GM20000 (cell line): ENCODE results near the gene COX11.

Source experiments
- DNase-seq: peaks from one replicate; pipeline ENCODE4 v3.0.0; 2012; ENCODE audit warnings: low spot score
- CTCF ChIP-seq: IDR thresholded peaks from 2 replicates; pipeline ENCODE4 v1.5.1; 2012; ENCODE audit warnings: mild to moderate bottlenecking, control low read depth; ENCODE audit errors: extremely low read depth, missing control alignments

The COX11 gene

DNA sequence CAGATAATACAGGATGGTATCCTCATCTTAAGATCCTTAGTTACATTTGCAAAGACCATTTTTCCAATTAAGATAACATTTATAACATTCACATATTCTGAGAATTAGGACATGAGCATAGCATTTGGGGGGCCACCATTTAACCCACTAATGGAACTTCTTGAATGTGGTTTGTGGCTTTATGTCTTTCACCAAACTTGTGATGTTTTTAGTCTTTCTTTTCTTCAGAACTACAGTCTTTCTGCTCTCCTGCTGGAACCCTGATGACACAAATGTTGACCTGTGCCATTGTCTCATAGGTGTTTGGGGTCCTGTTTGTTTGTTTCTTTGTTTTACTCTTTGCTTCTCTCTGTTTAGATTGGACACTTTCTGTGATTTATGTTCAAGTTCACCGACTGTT is 23.2 kb downstream of the COX11 start:
- DNase-seq: no peak
- TF ChIP-seq CTCF: no peak

GRCh38 chr17:54944796-54945195 is 23.7 kb downstream of the COX11 start:
- DNase-seq: no peak
- no peak for TF ChIP-seq CTCF

DNA sequence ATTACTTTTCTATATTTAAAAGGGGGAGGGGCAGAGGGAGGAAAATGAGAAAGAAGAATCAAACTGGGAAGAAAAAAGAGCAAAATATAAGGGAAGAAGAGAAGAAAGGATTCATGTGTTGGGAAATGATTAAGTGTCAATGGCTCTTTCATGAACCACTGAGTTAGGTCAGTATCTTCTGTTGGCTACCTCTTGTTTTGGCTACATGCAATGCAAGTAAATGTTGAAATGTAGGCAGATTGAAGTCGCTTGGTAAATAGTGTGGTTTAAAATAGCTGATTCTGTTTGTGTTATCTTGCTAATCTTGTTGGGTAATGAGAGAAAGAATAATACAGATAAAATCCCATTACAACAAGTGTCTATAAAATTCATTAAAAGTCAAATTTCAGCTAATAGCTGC is 27.2 kb downstream of the COX11 start:
- DNase-seq: no peak
- no peak for TF ChIP-seq CTCF

- TF ChIP-seq CTCF: no peak
- DNase-seq: no peak
Observed at GRCh38 chr17:54937426-54937825, 31.0 kb downstream of the COX11 start.

DNA sequence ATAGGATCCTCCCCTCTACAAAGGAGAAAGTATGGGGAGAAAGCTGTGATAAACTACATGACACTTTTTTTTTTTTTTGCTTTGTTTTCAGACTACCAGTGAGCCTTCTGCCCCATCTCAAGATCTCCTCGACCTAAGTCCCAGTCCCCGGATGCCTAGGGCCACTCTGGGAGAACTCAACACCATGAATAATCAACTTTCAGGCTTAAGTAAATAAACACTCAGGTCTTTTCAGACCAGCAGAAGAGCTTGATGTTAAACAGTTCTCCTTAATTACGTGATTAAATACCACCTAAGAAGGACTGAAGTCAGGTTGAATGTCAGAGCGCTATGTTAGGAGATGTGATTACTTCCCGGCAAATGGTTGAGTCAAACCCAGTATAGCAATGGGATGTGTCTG is 31.4 kb downstream of the COX11 start:
- TF ChIP-seq CTCF: no peak
- DNase-seq: no peak

DNA sequence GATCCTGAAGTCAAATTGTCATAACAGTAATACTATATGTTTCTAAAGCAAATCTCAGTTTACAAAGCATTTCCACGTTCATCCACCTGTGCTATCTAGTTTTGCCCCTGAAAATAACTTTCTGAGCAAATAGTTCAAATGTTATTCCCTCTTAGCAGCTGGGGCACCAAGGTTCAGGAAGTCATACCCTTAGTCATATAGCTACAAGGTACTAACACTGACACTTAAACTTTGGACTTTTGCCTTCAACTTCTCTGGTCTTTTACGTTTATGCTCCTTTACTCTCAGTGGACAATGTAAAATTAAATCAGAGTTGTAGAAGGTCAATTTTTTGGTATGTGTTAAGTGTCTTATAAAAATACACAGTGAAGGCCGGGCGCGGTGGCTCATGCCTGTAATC is 33.0 kb downstream of the COX11 start:
- DNase-seq: no peak
- no peak for TF ChIP-seq CTCF

- no peak for TF ChIP-seq CTCF
- no peak for DNase-seq
Observed at GRCh38 chr17:54933921-54934320, 34.5 kb downstream of the COX11 start.
